NT2/D1 (cell line): ENCODE data around the gene EGLN3.

Source experiments
- YY1 ChIP-seq: IDR thresholded peaks from 2 replicates; pipeline ENCODE4 v1.6.1; 2011; ENCODE audit not compliant: insufficient read length, insufficient read depth
- ZNF274 ChIP-seq: IDR thresholded peaks from 2 replicates; pipeline ENCODE4 v1.6.1; 2011; ENCODE audit warnings: mild to moderate bottlenecking, low read depth, low read length

- no peak for TF ChIP-seq YY1
- no peak for TF ChIP-seq ZNF274
These were observed 41.6 kb upstream of the EGLN3 start for GRCh38 chr14:33992274-33993007.
